Hippocampal formation (tissue), 2 donors: ENCODE results near the gene DNAH11.
A peak's percentile ranks its signal among the peaks of the same experiment; 100 is the strongest.
"Not testable (repeated sequence)": the region's sequence is repeated elsewhere in the genome, so short reads cannot be mapped to it uniquely, and the experiment has no call there.

Experiments used
- DNase-seq, 2 donors: peaks; one replicate each; lab custom pipeline; 2025; lab: John Stamatoyannopoulos, UW

Gene DNAH11

DNA sequence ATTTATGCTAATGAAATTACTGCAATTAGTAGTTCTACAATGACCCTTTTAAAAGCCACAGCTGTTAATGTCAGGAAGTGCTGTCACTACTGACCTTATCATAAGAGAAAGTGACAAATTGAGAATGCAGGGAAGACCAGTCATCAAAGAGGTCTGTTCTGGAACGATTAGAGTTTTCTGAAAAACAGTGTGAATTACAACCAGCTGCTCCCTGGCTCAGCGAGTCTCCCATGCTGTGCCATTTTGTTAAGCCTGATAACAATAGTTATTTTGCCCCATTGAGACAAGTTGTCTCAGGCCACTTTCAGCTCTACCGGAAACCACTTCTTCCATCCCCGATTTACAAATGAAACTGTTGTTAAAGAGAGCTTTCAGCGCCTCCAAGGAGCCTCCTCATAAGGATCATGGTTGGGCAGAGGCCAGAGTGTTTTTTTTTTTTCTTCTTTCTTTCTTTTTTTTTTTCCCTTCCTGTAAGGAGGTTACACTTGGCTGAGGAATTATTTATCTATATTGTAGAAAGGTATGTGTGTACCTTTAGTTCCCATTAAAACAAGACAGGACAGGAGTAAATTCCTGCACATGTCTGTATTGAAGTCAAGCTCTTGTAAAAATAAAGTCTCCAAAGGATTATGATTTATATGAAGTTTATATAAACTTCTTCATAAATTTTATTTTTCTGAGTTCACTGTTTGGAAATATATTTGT is 229.2 kb downstream of the DNAH11 start:
- DNase-seq = peak in 1 of 2 donors; percentile 60

DNA sequence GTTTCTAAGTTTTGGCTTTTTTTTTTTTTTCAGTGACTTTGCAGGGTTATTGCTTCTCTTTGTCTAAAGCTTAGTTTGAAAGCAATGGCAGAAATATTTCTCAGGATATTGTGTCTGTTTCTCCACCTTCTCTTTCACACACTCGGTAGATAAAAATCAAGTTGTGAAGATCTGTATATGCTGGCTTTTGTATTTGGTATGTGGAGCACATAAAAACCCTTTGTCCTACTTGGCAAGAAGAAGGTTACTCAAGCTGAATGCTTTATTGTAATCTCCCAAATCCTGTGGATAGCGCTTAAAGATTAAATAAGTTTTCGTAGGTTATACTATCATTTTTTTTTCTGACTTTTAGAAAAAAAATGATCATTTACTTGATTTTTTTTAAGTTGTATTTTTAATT is 230.5 kb downstream of the DNAH11 start:
- peak in 1 of 2 donors; percentile 91 for DNase-seq

GRCh38 chr7:21777921-21778320 is 235.1 kb downstream of the DNAH11 start:
- no peak for DNase-seq

- no peak for DNase-seq
Measured at GRCh38 chr7:21778953-21779352, 236.1 kb downstream of the DNAH11 start.

GRCh38 chr7:21782996-21783395 is 240.2 kb downstream of the DNAH11 start:
- no peak for DNase-seq

- no peak for DNase-seq
Measured at GRCh38 chr7:21784989-21785388, 242.2 kb downstream of the DNAH11 start.

- no peak for DNase-seq
Measured at GRCh38 chr7:21805791-21806190, 263.0 kb downstream of the DNAH11 start.

DNA sequence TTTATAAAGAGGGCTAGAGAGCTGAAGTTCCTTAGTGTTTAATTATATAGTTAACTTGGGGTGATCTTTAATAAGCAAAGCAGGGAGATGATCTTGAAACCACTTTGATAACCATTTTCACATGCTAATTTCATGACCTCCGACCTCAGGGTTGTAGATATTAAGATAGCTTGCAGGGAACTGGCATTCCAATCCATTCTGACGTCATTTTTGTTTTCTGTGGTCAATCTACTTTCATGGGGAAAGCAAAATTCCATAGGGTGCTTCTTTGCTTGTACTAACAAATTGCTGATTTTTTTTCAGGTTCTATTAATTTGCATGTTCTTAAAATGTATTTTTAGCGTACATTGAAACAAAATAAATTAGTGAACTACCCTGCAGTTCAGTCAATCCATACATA is 263.5 kb downstream of the DNAH11 start:
- DNase-seq = no peak

GRCh38 chr7:21819048-21819447 is 276.2 kb downstream of the DNAH11 start:
- no peak for DNase-seq

- DNase-seq = no peak
Measured at GRCh38 chr7:21828841-21829240, 286.0 kb downstream of the DNAH11 start.

- no peak for DNase-seq
Measured at GRCh38 chr7:21829731-21830130, 286.9 kb downstream of the DNAH11 start.

- DNase-seq = no peak
Measured at GRCh38 chr7:21844742-21845141, 301.9 kb downstream of the DNAH11 start.

GRCh38 chr7:21850531-21851285 is 307.9 kb downstream of the DNAH11 start:
- no peak for DNase-seq

GRCh38 chr7:21851559-21851967 is 308.7 kb downstream of the DNAH11 start:
- DNase-seq = no peak

- DNase-seq = not testable (repeated sequence)
Measured at GRCh38 chr7:21865631-21866204, 322.9 kb downstream of the DNAH11 start.

GRCh38 chr7:21866731-21867130 is 323.9 kb downstream of the DNAH11 start:
- no peak for DNase-seq

DNA sequence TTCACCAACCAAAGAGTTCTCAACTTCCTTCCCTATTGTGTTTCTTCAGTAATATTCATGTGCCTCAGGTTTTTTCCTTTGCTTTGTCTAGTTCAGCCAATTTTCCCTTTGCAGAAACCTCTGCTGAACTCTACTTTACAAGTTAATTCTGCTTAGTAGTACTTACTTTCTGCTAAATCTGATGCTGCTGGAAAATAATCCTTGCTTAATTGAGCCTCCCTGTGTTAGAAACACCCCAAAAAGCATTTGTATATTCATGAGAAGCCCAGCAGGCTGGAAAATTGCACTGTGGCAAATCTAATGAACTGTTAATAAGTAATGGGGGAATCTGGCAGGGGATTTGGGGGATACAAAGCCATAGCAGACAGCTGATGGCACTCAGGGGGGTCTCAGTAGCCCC is 324.4 kb downstream of the DNAH11 start:
- no peak for DNase-seq

GRCh38 chr7:21867816-21868575 is 325.2 kb downstream of the DNAH11 start:
- no peak for DNase-seq

- no peak for DNase-seq
Measured at GRCh38 chr7:21868576-21868850, 325.7 kb downstream of the DNAH11 start.

DNA sequence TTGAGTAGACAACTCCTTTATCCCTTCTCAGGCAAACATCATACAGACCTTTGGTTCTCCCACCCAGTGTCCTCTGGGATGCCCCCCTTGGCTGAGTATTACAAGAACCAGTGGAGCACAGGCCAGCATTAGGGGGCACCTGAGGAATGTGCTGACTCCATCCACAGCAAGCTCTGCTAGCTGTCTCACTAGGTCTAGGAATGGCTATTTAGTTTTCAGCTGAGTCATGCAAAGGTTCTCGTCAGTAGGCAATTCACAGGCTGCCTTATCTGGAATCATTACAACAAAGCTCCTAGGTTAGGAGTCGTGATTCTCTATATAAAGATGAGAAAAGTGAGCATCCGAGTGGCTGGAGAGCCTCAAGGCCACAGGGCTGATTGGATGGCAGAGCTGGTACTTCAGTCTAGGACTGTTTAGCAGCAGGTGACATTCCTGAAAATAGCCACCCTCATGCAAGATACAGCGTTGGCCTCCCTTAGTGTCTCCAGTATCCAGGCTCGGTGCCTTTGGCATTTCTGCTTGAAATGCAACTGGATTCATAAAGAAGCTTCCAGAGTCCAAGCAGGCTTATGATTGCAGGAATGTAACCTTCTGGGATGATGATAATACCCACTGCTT is 327.1 kb downstream of the DNAH11 start:
- no peak for DNase-seq

GRCh38 chr7:21883069-21883468 is 340.2 kb downstream of the DNAH11 start:
- DNase-seq = no peak

- not testable (repeated sequence) for DNase-seq
Measured at GRCh38 chr7:21883501-21883900, 340.7 kb downstream of the DNAH11 start.
